ENCODE results near the gene TSPEAR. TPM values are rescaled to one million over a fixed set of nuclear protein-coding genes. Genes with fewer than 3 reads are reported as not detected.

The TSPEAR gene
- total and polyA plus RNA-seq, 8 donors: 0.05 to 0.29 (median 0.12) TPM; not detected in 4

GRCh38 chr21:44740742-44741141, 29.4 kb upstream of the TSPEAR start:
- Histone ChIP-seq H3K4me3 (no peak overlapping the region), H3K4me1 (no peaks in the 10 kb centered on the region), H3K27me3 (no peaks in the 10 kb centered on the region), H3K36me3 (no peaks in the 10 kb centered on the region), H3K9me3 (peaks cover 0 to 38% (median 30%) of the 10 kb centered on the region in 4 donors), H3K27ac (no peak overlapping the region)
- DNase-seq: no peak
- WGBS, 5 donors: 66 to 92% (median 87%) methylated on average over 7 of the region's 7 CpGs
- intact Hi-C loops (cut with DNase I; ENCODE audit: low total_unique reads): no loop called here
- TF ChIP-seq POLR2A (IDR thresholded peaks at IDR 0.05) (no peak), EP300 (IDR thresholded peaks at IDR 0.05) (no peak), POLR2AphosphoS5 (IDR thresholded peaks at IDR 0.05) (no peak), CTCF (IDR thresholded peaks at IDR 0.05) (no peak)

GRCh38 chr21:44739316-44739715, 27.9 kb upstream of the TSPEAR start:
- Histone ChIP-seq H3K27ac (no peak overlapping the region), H3K9me3 (peaks cover 0 to 38% (median 30%) of the 10 kb centered on the region in 4 donors), H3K4me1 (no peaks in the 10 kb centered on the region), H3K4me3 (no peak overlapping the region), H3K27me3 (peaks cover 0 to 8% (median 0%) of the 10 kb centered on the region in 3 donors), H3K36me3 (no peaks in the 10 kb centered on the region)
- no peak for DNase-seq
- no peak for TF ChIP-seq CTCF (IDR thresholded peaks at IDR 0.05)
- TF ChIP-seq EP300 (IDR thresholded peaks at IDR 0.05): no peak
- TF ChIP-seq POLR2AphosphoS5 (IDR thresholded peaks at IDR 0.05): no peak
- no peak for TF ChIP-seq POLR2A (IDR thresholded peaks at IDR 0.05)
- intact Hi-C loops (cut with DNase I; ENCODE audit: low total_unique reads): no loop called here
- WGBS, 5 donors: 73 to 98% (median 95%) methylated on average over 1 of the region's 1 CpG

- Histone ChIP-seq H3K4me1 (no peaks in the 10 kb centered on the region), H3K36me3 (no peaks in the 10 kb centered on the region), H3K27me3 (peaks cover 0 to 14% (median 0%) of the 10 kb centered on the region in 3 donors), H3K27ac (no peak overlapping the region), H3K4me3 (no peak overlapping the region), H3K9me3 (peaks cover 0 to 38% (median 30%) of the 10 kb centered on the region in 4 donors)
- intact Hi-C loops (cut with DNase I; ENCODE audit: low total_unique reads): no loop called here
- 79 to 96% (median 93%) methylated on average over 3 of the region's 3 CpGs for WGBS, 5 donors
- no peak for TF ChIP-seq POLR2A (IDR thresholded peaks at IDR 0.05)
- TF ChIP-seq CTCF (IDR thresholded peaks at IDR 0.05): no peak
- TF ChIP-seq EP300 (IDR thresholded peaks at IDR 0.05): no peak
- TF ChIP-seq POLR2AphosphoS5 (IDR thresholded peaks at IDR 0.05): no peak
- no peak for DNase-seq
These were observed 27.2 kb upstream of the TSPEAR start for GRCh38 chr21:44738621-44739020.

- Histone ChIP-seq H3K36me3 (no peaks in the 10 kb centered on the region), H3K4me3 (no peak overlapping the region), H3K27ac (no peak overlapping the region), H3K27me3 (peaks cover 0 to 14% (median 0%) of the 10 kb centered on the region in 3 donors), H3K4me1 (no peaks in the 10 kb centered on the region), H3K9me3 (peaks cover 0 to 38% (median 30%) of the 10 kb centered on the region in 4 donors)
- 54 to 77% (median 73%) methylated on average over 3 of the region's 3 CpGs for WGBS, 5 donors
- intact Hi-C loops (cut with DNase I; ENCODE audit: low total_unique reads): no loop called here
- TF ChIP-seq POLR2A (IDR thresholded peaks at IDR 0.05) (no peak), EP300 (IDR thresholded peaks at IDR 0.05) (no peak), CTCF (IDR thresholded peaks at IDR 0.05) (no peak), POLR2AphosphoS5 (IDR thresholded peaks at IDR 0.05) (no peak)
- no peak for DNase-seq
These were observed 26.5 kb upstream of the TSPEAR start for GRCh38 chr21:44737706-44738354.
